Astrocyte of the spinal cord (primary cell): ENCODE data around the gene RAB28.

Experiments used
- DNase-seq: peaks from one replicate; pipeline ENCODE4 v3.0.0; 2011; ENCODE audit warnings: low read depth, low spot score
- H3K4me3 ChIP-seq: 2 replicates; pipeline ENCODE4 v1.5.1; 2011; ENCODE audit warnings: low read depth, mild to moderate bottlenecking, low read length, moderate library complexity
- CTCF ChIP-seq: IDR thresholded peaks from 2 replicates; pipeline ENCODE4 v1.5.1; 2012; ENCODE audit warnings: low read depth, mild to moderate bottlenecking, low read length, inconsistent platforms
- in situ Hi-C: cut with HindIII; loops from 2 replicates; pipeline ENCODE4 v1.10.0; 2017; ENCODE audit warnings: low sequenced_read_pairs

The RAB28 gene

GRCh38 chr4:13367691-13368090 is 116.4 kb downstream of the RAB28 start:
- DNase-seq, result no peak
- in situ Hi-C loops, result no loop called here
- TF ChIP-seq CTCF, result no peak
- H3K4me3 ChIP-seq, result no peak overlapping the region

GRCh38 chr4:13367244-13367643 is 116.9 kb downstream of the RAB28 start:
- DNase-seq, result no peak
- TF ChIP-seq CTCF, result no peak
- no peak overlapping the region for H3K4me3 ChIP-seq
- in situ Hi-C loops, result no loop called here

GRCh38 chr4:13365195-13365594 is 118.9 kb downstream of the RAB28 start:
- no peak for TF ChIP-seq CTCF
- no peak overlapping the region for H3K4me3 ChIP-seq
- no peak for DNase-seq
- in situ Hi-C loops, result no loop called here

GRCh38 chr4:13364653-13365052 is 119.5 kb downstream of the RAB28 start:
- H3K4me3 ChIP-seq, result no peak overlapping the region
- no peak for TF ChIP-seq CTCF
- DNase-seq, result no peak
- in situ Hi-C loops, result no loop called here

- in situ Hi-C loops, result no loop called here
- no peak for DNase-seq
- no peak for TF ChIP-seq CTCF
- H3K4me3 ChIP-seq, result no peak overlapping the region
Measured at GRCh38 chr4:13364172-13364571, 120.0 kb downstream of the RAB28 start.

GRCh38 chr4:13359809-13360208 is 124.3 kb downstream of the RAB28 start:
- TF ChIP-seq CTCF, result no peak
- in situ Hi-C loops, result no loop called here
- H3K4me3 ChIP-seq, result no peak overlapping the region
- DNase-seq, result no peak
